Neural crest cell (in vitro differentiated cells): ENCODE data around the gene ARL8A. TPM values are rescaled to one million over a fixed set of nuclear protein-coding genes. Genes with fewer than 3 reads are reported as not detected.
A peak's percentile ranks its signal among the peaks of the same experiment; 100 is the strongest.

Experiments used
- DNase-seq: peaks from one replicate; pipeline ENCODE4 v3.0.0; 2021; ENCODE audit warnings: low read depth, mixed read lengths, low spot score
- H3K27ac Mint-ChIP-seq: one replicate; pipeline ENCODE4 v1.8.0; 2021; ENCODE audit warnings: mild to moderate bottlenecking, mixed read lengths; ENCODE audit not compliant: unreplicated experiment
- H3K27me3 Mint-ChIP-seq: 2 replicates; pipeline ENCODE4 v1.8.0; 2021; ENCODE audit warnings: low read depth, mild to moderate bottlenecking, mixed read lengths
- H3K36me3 Mint-ChIP-seq: 2 replicates; pipeline ENCODE4 v1.8.0; 2021; ENCODE audit warnings: low read depth, mild to moderate bottlenecking, mixed read lengths
- H3K4me1 Mint-ChIP-seq: 2 replicates; pipeline ENCODE4 v1.8.0; 2021; ENCODE audit warnings: mixed read lengths
- H3K4me3 Mint-ChIP-seq: one replicate; pipeline ENCODE4 v1.8.0; 2021; ENCODE audit warnings: mild to moderate bottlenecking, mixed read lengths
- H3K9me3 Mint-ChIP-seq: 2 replicates; pipeline ENCODE4 v1.8.0; 2021; ENCODE audit warnings: mixed read lengths
- CTCF ChIP-seq: fragments of 200-600 bp; sonication (generic); conservative IDR thresholded peaks from 2 replicates; pipeline ENCODE4 v1.5.0; 2021; ENCODE audit warnings: antibody characterized with exemption, mild to moderate bottlenecking
- total RNA-seq: library from RNA; stranded (reverse); gene quantifications from 2 replicates; pipeline ENCODE4 v1.2.1, GENCODE V29; 2021

Gene ARL8A
- total RNA-seq, 1 donor from 2014 or later, result 50.9 TPM

DNA sequence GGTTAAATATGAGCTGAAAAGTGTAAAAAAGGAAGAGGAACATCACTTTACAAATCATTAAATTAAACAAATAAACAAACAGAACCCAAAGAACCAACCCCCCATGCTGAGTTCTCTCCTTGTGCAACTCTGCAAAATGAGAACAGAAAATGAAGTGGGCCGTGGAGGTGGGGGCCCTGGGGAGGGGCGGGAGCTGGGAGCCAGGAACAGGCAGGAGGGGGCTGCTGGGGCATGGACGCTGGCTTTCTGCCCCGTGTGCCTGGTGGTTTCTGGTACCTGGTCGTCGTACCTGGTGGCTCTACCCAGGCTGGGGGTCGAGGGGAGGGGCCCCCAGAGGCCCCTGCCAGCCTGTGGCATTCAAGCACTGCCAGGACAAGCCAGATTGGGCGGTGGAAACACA, 11.0 kb downstream of the ARL8A start:
- Mint-ChIP-seq H3K27me3 (no peaks in the 10 kb centered on the region), H3K4me3 (no peak overlapping the region), H3K27ac (peak overlapping the region; percentile 27), H3K9me3 (no peaks in the 10 kb centered on the region), H3K4me1 (peaks cover 27% of the 10 kb centered on the region), H3K36me3 (peaks cover 4% of the 10 kb centered on the region)
- DNase-seq, result no peak
- no peak for TF ChIP-seq CTCF

DNA sequence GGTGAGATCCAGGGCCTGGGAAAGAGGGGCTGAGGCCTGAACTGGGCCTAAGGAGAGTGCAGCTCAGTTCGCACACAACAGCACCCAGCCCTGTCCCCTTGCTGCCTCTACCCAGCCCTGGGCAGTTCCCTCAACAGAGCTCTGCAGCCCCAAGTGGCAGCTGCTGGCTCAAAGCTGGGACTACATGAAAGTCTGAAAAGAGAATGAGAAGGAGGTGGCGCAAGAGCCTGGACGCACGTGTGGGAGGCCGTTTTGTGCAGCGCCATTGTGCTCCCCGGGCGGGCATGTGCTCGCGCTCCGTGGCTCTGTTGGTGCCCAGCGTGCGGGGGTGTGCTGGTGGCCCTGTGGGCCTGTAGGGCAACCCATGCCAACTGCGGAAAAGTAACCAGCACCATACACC, 11.5 kb downstream of the ARL8A start:
- TF ChIP-seq CTCF, result no peak
- Mint-ChIP-seq H3K4me3 (no peak overlapping the region), H3K36me3 (peaks cover 4% of the 10 kb centered on the region), H3K4me1 (peaks cover 27% of the 10 kb centered on the region), H3K27ac (peak overlapping the region; percentile 27), H3K9me3 (no peaks in the 10 kb centered on the region), H3K27me3 (no peaks in the 10 kb centered on the region)
- no peak for DNase-seq

GRCh38 chr1:202131956-202132821, 12.3 kb downstream of the ARL8A start:
- DNase-seq, result no peak
- no peak overlapping the region for H3K4me3 Mint-ChIP-seq
- H3K27me3 Mint-ChIP-seq, result no peaks in the 10 kb centered on the region
- peaks cover 4% of the 10 kb centered on the region for H3K36me3 Mint-ChIP-seq
- H3K4me1 Mint-ChIP-seq, result peaks cover 27% of the 10 kb centered on the region
- no peak for TF ChIP-seq CTCF
- peak overlapping the region; percentile 81 for H3K27ac Mint-ChIP-seq
- H3K9me3 Mint-ChIP-seq, result no peaks in the 10 kb centered on the region

DNA sequence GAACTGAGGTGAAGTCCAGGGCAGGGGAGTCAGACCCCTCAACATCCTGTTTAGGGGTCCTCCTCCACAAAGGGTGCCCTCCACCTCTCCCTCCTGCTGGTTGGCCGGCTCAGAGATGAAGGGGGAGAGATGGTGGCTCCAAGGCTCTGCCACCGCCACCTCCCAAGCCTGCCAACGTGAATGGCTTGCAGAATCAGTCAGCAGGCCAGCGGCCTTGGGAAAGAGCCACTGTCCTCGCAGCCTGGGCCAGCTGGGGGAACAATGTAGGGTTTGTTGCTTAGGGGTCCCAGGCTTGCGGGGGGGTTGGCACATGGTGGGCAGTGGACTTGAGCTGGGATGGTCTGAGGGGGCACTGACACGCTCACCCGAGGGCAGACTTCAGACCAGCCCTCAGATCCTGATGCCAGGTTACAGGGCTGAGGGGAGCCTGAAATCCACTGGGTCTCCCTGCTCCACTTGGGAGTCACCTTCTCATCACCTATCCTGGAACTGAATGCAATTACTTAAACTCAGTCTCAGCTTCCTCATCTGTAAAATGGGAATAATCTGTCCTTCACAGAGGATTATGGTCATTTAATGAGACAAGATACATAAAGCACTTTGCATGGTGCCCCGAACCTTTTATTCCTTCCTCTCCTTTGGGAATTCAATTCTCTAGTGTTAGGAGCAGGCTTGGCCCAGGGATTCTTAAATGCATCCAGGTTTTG, 13.6 kb downstream of the ARL8A start:
- H3K4me3 Mint-ChIP-seq, result peak overlapping the region; percentile 23
- H3K9me3 Mint-ChIP-seq, result no peaks in the 10 kb centered on the region
- peak overlapping the region; percentile 27 for H3K27ac Mint-ChIP-seq
- peaks cover 27% of the 10 kb centered on the region for H3K4me1 Mint-ChIP-seq
- DNase-seq, result no peak
- peaks cover 4% of the 10 kb centered on the region for H3K36me3 Mint-ChIP-seq
- TF ChIP-seq CTCF, result no peak
- no peaks in the 10 kb centered on the region for H3K27me3 Mint-ChIP-seq

DNA sequence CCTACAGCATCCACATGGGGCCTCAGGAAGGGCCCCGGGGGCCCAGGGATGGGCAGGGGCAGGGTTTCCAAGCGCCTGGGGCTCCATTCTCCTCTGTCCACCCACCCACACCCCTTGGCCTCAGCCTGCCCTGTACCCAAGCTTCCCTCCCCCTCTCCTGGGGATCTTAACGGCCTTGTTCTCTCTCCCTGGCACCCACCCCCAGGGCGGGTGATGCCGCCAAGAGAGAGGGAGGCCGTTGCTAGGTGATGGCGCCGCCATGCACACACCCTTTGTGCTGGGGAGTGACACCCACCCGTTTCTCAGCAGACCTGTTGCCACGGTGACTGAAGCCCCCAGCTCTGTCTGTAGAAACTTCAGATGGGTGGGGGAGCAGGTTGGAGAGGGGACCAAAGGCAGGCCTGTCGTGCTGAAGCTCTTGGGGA, 14.2 kb downstream of the ARL8A start:
- DNase-seq, result peak; percentile 52
- Mint-ChIP-seq H3K4me3 (peak overlapping the region; percentile 72), H3K27ac (peak overlapping the region; percentile 83), H3K27me3 (no peaks in the 10 kb centered on the region), H3K36me3 (peaks cover 4% of the 10 kb centered on the region), H3K4me1 (peaks cover 26% of the 10 kb centered on the region), H3K9me3 (no peaks in the 10 kb centered on the region)
- no peak for TF ChIP-seq CTCF
